ENCODE data around the gene BPIFB4. TPM values are rescaled to one million over a fixed set of nuclear protein-coding genes. Genes with fewer than 3 reads are reported as not detected.

The BPIFB4 gene
- total and polyA plus RNA-seq, 2 donors (not counting 1 experiment from before 2014, with no cell fraction given) = not detected

- Histone ChIP-seq H3K4me1 (ENCODE audit: control insufficient read depth in 2 of 2, insufficient read depth in 2 of 2, low read length in 2 of 2) (no peaks in the 10 kb centered on the region), H3K4me3 (ENCODE audit: control extremely low read depth in 1 of 5, extremely low read depth in 1 of 5, insufficient read depth in 1 of 5, low read depth in 2 of 5, low read length in 4 of 5) (no peak overlapping the region), H3K79me2 (ENCODE audit: control insufficient read depth, insufficient read depth, low read length) (no peaks in the 10 kb centered on the region), H3K27me3 (replicated peaks in 1 of 4; ENCODE audit: control extremely low read depth in 1 of 4, control insufficient read depth in 3 of 4, insufficient read depth in 4 of 4, low read length in 3 of 4) (peaks cover 0 to 3% (median 1%) of the 10 kb centered on the region in 4 experiments), H3K27ac (ENCODE audit: low read length in 2 of 2) (no peak overlapping the region), H3K9me3 (ENCODE audit: control extremely low read depth in 1 of 3, control insufficient read depth in 2 of 3, insufficient read depth in 1 of 3, low read length in 2 of 3) (no peaks in the 10 kb centered on the region), H3K4me2 (replicated peaks; ENCODE audit: low read depth, low read length, poor library complexity, severe bottlenecking) (no peak overlapping the region), H3K9ac (ENCODE audit: low read length) (no peak overlapping the region), H2AFZ (ENCODE audit: insufficient read depth, low read depth, low read length, poor library complexity, severe bottlenecking) (no peak overlapping the region), H4K20me1 (ENCODE audit: control insufficient read depth, insufficient read depth, low read length, poor library complexity, severe bottlenecking) (no peaks in the 10 kb centered on the region), H3K36me3 (replicated peaks in 1 of 2; ENCODE audit: control extremely low read depth in 1 of 2, control insufficient read depth in 1 of 2, extremely low read depth in 1 of 2, insufficient read depth in 2 of 2, low read length in 1 of 2) (no peaks in the 10 kb centered on the region)
- CTCF ChIA-PET = no interaction called here
- H3K27me3 Mint-ChIP-seq = peaks cover 14% of the 10 kb centered on the region
- no peak for TF ChIP-seq CTCF (IDR thresholded peaks at IDR 0.05)
- no peak for TF ChIP-seq EZH2 (IDR thresholded peaks at IDR 0.05; ENCODE audit: borderline replicate concordance, insufficient read depth, low read depth, low read length, poor library complexity, severe bottlenecking)
- H3K4me1 Mint-ChIP-seq = no peaks in the 10 kb centered on the region
- ATAC-seq (ENCODE audit: low read depth) = no peak
- H3K27ac Mint-ChIP-seq = no peak overlapping the region
- no peak for DNase-seq
- 70% methylated on average over 5 of the region's 9 CpGs for WGBS (ENCODE audit: insufficient coverage)
- no peaks in the 10 kb centered on the region for H3K9me3 Mint-ChIP-seq (ENCODE audit: insufficient read depth)
- intact Hi-C loops (cut with micrococcal nuclease) = no loop called here
- no peak overlapping the region for H3K4me3 Mint-ChIP-seq
- POLR2A ChIA-PET = no interaction called here
These were observed 79.4 kb downstream of the BPIFB4 start for GRCh38 chr20:33158637-33159385.

- no peak for DNase-seq
- Histone ChIP-seq H3K4me2 (replicated peaks; ENCODE audit: low read depth, low read length, poor library complexity, severe bottlenecking) (no peak overlapping the region), H3K9me3 (ENCODE audit: control extremely low read depth in 1 of 3, control insufficient read depth in 2 of 3, insufficient read depth in 1 of 3, low read length in 2 of 3) (no peaks in the 10 kb centered on the region), H3K4me3 (ENCODE audit: control extremely low read depth in 1 of 5, extremely low read depth in 1 of 5, insufficient read depth in 1 of 5, low read depth in 2 of 5, low read length in 4 of 5) (no peak overlapping the region), H3K79me2 (ENCODE audit: control insufficient read depth, insufficient read depth, low read length) (no peaks in the 10 kb centered on the region), H3K27ac (ENCODE audit: low read length in 2 of 2) (no peak overlapping the region), H3K27me3 (replicated peaks in 1 of 4; ENCODE audit: control extremely low read depth in 1 of 4, control insufficient read depth in 3 of 4, insufficient read depth in 4 of 4, low read length in 3 of 4) (peaks cover 0 to 3% (median 0%) of the 10 kb centered on the region in 4 experiments), H3K4me1 (ENCODE audit: control insufficient read depth in 2 of 2, insufficient read depth in 2 of 2, low read length in 2 of 2) (no peaks in the 10 kb centered on the region), H2AFZ (ENCODE audit: insufficient read depth, low read depth, low read length, poor library complexity, severe bottlenecking) (no peak overlapping the region), H3K36me3 (replicated peaks in 1 of 2; ENCODE audit: control extremely low read depth in 1 of 2, control insufficient read depth in 1 of 2, extremely low read depth in 1 of 2, insufficient read depth in 2 of 2, low read length in 1 of 2) (no peaks in the 10 kb centered on the region), H4K20me1 (ENCODE audit: control insufficient read depth, insufficient read depth, low read length, poor library complexity, severe bottlenecking) (no peaks in the 10 kb centered on the region), H3K9ac (ENCODE audit: low read length) (no peak overlapping the region)
- TF ChIP-seq CTCF (IDR thresholded peaks at IDR 0.05) = no peak
- TF ChIP-seq EZH2 (IDR thresholded peaks at IDR 0.05; ENCODE audit: borderline replicate concordance, insufficient read depth, low read depth, low read length, poor library complexity, severe bottlenecking) = no peak
- intact Hi-C loops (cut with micrococcal nuclease) = no loop called here
- peaks cover 11% of the 10 kb centered on the region for H3K27me3 Mint-ChIP-seq
- no peak for ATAC-seq (ENCODE audit: low read depth)
- no peak overlapping the region for H3K27ac Mint-ChIP-seq
- no peaks in the 10 kb centered on the region for H3K9me3 Mint-ChIP-seq (ENCODE audit: insufficient read depth)
- CTCF ChIA-PET = no interaction called here
- WGBS (ENCODE audit: insufficient coverage) = 75% methylated on average over 2 of the region's 3 CpGs
- no peak overlapping the region for H3K4me3 Mint-ChIP-seq
- POLR2A ChIA-PET = no interaction called here
- H3K4me1 Mint-ChIP-seq = no peaks in the 10 kb centered on the region
These were observed 80.3 kb downstream of the BPIFB4 start for GRCh38 chr20:33159713-33160112.
